ENCODE results near the gene STAT4.

STAT4 gene

DNA sequence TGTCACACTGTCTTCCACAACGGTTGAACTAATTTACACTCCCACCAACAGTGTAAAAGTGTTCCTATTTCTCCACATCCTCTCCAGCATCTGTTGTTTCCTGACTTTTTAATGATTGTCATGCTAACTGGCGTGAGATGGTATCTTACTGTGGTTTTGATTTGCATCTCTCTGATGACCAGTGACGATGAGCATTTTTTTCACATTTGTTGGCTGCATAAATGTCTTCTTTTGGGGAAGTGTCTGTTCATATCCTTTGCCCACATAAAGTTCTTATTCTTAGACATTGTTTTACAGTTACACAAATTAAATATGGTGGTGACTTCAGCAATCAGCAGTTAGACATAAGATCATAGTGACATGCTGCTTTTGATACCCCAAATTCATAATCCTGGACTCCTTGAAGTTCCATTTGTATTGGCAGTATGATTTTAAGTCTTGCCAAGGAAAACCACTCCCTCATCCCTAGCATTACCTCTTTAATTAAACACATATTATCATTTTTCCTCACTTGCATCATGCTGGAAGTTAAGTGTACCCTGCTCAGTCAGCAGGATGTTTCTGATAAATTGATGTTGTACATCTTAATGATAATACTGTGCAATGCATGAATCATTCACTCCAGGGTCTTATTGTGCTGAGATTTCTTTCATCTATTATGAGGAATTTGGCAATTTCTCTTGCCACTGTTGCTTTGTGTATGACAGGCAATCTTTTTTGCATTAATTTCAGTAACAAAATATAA lies 69.2 kb downstream of the STAT4 start:
- no peak for DNase-seq

DNA sequence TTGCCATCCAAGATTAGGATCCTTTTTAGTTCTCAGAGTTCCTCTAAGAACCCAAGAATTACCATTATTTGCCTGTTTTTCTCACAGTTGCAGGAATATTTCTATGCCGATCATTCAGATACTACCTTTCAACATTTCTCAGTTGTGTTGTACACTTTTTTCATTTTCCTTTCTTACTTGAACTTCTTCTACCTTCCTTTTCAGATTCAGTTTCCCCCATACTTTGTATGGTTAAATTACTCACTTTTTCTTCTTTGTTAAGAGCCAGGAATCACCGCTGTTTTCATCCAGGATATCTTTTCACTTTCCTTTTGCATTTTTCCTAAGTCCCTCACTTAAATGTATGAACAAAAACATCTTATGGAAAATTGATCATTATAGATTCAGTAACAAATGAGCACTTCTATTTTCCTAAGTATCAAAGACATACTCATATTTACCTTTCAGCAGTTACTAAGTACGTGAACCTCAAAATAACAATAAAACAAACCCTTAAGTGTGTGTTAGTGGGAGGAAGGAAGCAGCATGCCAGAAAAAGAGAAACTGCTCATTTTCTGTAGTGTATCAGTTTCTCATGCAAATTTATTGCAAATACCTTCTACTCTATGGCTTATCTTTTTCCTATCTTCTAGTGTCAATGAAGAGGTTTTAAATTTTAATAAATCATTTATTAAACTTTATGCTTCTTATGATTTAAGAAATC lies 72.5 kb downstream of the STAT4 start:
- DNase-seq: no peak

DNA sequence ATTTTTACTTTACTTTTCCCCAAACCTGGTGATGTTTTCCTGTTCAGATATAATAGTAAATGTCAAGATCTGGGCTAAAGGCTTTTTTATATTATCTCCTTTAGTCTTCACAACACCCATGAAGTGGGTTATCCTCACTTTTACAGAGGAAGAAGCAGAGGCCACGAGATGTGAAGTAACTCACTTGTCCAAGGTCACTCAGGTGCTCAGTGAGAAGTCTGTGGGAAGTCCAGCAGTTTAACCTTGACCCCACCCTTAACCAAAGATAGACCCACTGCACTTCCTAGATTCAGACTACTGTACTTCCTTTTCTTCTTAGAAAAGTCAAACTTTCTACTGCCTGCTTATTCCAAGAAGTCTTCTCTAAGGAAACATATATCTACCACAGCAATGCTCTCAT lies 80.5 kb downstream of the STAT4 start:
- DNase-seq: no peak

DNA sequence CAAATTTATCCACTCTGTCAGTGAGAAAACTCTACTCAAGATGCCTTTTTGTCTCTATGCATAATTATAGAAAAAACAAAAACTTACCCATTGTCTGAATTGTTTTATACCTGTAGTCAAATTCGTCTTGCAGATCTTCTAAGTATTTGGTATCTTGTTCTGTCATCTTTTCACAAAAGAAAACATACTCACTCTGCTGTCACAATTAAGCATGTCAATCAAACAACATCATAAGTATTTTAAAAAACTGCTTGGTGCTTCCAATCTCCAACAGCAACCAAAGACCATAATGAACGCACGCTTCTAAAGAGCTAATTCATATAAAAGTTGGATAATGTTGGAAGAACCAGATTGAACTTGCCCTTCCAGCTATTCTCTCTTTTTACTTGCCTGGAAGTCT lies 81.2 kb downstream of the STAT4 start:
- no peak for DNase-seq

DNA sequence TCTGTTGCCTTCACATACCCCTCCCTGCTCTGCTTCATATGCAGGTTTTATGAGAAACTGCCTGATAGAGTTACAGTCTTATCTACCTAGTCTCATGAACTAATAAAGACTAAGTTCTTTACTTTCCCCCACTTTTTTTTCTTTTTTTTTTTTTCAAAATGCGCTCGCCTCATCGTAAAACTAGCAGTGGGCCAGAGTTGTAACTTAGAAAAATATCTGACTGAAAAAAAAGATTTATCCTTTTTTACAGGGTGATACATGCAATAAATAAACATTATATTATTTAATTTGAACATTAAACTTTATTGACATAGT lies 83.9 kb downstream of the STAT4 start:
- DNase-seq: no peak

DNA sequence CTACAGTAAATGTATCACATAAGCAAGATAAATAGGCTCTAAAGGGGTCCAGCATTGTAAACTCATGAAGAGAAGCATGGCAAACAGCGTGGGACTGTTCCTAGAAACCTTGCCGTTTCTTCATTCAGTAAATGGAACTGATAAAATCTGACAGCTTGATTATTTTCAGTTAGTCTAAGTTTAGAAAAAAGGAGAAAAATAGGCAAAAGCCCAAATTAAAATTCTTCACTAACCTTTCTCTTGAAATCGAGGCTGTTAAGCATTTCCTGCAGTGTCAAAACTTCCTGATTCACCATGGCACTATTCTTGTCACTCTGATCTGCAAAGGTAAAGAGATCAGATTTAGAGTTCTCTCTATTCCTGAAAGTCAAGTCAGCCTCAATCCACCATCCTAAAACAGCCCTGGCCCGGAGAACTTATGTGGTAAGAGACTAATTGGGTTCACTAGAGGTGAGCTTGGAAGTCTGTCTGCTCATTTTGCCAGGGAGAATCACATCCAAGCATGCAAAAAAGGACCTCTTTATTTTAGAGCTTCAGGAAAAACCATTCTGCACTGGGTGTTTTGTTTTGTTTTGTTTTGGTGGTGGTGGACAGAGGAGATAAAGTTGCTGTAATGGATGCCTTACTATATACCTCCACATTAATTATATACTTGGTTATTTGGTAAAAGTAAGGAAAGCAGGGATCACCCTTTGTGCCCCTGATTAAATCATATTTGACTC lies 84.4 kb downstream of the STAT4 start:
- no peak for DNase-seq

DNA sequence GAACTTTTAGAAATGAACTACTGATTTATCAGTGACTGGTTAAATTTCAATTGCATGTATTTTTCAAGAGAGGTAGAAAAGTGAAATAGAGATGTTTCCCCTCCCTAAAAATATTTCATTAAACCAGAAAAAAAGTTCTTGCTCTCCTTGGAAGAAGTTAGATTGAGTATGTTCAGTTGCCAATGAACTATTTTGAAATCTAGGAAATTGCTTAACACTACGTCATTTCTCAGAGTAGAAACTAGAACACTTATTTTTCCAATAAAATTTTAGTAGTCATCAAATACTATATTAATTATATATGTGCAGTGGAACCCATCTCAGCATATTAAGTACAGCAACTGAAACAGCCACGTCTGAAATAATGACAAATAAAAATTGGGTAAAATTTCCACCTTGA lies 85.0 kb downstream of the STAT4 start:
- no peak for DNase-seq

DNA sequence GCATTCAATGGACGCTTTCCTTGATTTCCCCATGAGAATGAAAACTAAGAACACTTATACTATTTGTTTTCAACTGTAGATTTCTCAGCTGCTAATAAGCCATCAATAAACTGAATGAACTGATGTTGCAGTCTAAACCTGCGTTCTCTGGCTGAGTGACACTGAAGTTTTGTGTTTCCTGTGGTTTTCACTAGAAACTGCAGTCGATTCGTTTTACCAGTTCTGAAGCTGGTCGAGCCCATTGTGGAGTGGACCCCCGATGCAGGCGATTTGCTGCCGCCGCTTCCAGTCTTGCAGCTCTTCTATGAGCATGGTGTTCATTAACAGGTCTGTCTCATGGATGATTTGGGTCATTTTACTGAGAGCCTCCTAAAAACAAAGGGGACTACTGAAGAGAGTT lies 86.2 kb downstream of the STAT4 start:
- DNase-seq: peak; percentile 71

DNA sequence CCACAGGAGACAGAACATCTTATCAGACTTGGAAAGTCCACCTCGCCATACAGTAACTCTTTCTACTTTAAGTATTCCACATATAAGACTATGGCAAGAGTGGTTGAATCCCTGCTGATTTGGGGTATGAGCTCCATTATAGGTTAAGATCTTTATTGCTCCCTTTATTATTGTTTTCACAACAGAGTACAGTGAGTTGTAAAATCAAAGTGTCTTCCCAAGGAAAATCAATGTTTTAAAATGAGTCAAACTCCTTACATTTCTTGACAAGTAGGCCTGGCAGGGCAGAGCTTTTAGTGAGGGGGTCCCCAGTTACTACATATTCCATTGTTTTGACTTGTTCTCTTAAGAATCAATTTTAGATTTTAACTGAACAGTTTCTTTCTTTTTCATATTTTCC lies 87.2 kb downstream of the STAT4 start:
- DNase-seq: no peak

DNA sequence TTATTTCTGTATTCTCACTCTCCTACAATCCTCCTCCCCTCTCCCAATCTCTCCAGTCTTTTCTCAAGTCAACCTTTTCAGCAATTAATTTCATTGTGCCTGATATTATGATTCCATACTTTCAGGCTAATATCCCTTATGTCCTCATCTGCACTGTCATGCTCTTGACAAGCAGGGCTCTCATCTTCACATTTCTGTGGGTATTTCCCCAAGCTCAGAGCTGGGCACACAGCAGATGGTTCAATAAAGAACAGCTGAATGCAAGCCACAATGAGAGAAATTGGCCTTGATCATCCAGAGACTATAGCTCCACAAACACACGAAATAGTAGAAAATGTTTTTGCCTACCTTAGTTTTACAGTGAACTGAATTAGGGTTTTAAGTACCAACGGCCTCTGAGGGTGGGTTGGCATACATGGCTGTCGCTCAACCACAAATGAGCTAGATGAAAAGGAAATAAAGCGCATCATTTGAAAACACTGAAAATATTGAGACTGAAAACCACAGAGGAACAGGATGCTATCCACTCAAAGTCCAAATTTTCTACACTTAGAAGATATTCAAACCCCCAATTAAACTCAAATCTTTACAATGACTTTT lies 89.3 kb downstream of the STAT4 start:
- DNase-seq: no peak

DNA sequence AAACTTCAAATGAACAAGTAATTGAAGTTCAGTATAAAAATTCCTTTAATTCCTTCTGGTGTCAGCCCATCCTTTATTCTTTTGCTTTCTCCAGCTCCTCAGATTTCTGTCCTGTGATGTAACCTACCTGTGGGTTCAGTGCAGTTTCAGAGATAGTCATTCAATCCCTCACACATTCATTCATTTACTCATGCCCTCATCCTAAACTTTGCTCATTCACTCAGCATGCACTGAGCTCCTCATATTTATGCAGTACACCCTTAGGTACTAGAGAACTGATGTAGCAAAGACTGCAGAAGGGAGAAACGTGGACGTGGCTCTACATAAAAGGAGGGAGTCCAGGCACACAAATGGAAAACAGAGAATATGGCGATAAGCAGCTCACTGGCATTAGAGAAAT lies 91.5 kb downstream of the STAT4 start:
- no peak for DNase-seq

DNA sequence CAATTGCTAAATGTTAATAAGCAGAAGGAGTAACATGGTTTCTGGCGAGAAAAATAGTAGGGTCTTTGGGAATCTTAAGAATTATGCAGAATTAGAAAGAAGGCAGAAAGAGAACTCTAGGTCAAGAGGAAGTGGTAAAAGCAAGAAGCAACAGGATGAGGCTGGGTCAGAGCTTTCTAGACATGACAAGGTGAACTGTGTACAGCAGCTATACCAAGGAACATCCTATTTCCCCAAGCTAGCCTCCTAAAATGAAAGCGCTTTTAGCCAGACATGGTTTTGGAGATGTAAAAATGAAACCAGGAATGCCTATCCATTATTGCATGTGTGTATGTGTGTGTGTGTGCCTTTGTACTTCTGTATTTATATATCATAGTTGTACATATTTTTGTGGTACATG lies 94.6 kb downstream of the STAT4 start:
- DNase-seq: no peak

DNA sequence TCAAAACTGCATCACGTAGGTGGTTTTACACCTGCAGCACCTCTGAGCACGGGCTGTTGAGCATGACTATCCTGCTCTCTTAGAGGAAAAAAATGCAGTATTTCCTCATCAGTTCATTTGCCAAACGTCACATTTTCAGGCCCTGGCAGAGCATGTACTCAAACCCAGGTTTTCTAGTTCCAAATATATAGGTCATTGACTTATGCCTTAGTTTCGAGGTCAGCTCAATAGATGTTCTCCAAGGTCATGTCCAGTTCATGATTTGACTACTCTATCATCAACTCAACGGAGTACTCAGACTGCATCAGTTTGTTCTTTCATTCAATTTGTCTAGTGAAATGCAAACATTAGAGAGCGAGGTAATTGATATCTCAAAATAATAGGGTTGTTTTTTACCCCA lies 97.5 kb downstream of the STAT4 start:
- no peak for DNase-seq

DNA sequence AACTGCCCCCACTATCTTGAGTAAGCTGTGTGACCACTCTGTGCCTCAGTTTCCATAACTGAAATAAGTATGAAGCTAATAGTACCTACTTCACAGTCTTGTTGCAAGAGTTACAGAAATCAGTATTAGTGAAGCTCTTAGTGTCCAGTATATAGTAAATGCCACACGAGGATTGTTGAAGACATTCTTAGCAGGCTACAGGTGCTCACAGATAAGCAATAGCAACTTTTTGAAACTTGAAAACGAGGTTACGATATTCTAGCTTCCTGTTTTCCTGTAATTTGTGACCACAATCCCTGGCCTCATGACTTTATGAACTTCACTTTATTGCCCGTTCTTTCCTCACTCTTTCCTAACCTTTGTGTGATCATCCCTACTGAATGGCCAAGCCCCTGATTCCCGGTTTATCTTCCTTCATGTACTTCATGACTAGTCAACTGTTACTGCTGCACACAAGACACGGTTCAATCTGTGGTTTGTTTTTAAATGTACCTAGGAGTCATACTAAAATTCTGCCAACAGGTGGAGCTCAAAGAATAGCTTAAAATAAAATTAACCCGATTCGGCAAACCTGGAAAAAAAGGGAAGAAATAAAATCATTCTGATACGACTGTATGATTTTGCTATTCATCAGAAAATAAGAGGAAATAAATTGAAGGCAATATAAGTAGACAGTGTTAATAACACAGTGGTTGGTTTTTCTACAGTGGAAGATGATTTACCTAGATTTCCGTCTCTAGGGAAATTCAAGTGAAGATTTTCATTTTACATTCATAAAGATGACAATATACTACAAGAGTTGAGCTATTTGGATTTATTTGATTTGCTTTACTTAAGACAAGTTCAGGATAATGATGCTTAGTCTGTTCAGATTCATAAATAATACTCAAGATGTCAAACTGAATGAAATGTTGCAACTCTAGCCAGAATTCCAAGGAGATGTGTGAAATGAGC lies 98.7 kb downstream of the STAT4 start:
- DNase-seq: peak; percentile 67

DNA sequence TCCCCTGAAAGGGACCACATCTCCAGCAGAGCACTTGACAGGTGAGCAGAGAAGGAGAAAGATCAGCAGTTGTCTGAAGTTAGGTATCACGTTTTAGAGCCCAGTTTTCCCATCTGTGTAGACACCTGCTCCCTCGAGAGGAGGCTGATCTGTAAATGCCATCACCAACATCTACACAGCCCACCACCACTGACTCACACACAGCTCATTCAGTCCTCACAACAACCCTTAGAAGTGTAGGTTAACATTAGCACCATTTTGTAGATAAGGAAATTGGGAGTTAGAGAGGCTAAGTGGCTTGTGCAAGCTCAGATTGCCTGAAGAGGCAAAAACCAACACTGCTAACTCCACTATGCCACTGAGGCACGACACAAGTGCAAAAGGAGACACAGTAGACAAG lies 99.6 kb downstream of the STAT4 start:
- DNase-seq: no peak

DNA sequence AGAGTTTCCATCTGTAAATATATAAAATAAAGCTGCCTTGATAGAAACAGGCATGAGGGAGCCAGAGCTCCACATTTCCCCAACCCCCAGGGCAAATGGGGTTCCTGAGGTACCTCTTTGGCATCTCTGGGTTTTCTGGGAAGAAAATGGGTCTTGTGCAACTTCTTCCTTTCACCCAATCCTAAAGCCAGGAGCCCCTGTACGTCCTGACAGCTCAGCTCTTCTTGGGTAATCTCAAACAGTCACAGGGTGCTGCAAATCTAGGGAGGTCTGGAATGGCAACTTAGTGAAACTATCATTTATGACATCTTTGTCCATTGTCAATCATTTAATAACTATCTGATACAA lies 100.2 kb downstream of the STAT4 start:
- DNase-seq: no peak

DNA sequence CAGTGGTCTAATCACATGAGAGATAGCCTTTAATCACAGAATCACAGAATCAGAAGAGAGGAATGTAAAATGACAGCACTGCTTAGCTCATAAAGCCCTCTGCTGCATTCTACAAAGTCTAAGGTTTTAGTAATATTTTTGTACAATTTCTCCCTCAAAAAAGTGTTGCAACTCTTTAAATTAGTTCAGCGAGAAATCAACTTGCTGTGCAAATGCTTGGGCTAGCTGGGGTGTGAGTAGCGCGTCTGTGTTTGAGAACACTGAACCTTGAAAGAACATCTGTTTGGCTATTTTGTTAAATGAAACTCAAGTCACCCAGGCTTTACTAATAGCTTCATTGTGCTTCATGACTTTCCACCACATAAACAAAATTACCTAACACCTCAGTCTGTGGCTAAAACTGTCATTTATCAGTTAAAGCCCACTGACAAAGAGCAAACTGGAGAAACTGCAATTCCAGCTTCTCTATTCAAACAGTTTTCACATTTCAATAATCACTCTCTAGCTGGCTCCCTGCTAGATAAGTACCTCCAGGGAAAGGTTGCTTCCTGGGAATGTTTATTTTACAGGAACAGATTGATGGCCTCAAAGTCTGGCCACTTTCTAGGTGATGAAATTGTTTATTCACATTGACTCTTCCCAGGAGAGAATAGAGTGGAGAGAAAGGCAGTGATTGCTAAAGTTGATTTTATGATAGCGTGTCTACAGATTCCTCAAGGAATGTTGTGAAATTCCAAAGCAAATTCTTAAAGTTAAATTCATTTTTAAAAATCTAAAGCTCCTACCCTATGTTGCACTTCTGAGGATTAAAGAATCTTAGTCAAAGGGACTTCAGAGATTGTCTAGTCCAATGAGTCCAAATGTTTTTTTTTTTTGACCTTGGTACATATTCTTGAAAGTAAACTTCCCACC lies 100.8 kb downstream of the STAT4 start:
- no peak for DNase-seq

DNA sequence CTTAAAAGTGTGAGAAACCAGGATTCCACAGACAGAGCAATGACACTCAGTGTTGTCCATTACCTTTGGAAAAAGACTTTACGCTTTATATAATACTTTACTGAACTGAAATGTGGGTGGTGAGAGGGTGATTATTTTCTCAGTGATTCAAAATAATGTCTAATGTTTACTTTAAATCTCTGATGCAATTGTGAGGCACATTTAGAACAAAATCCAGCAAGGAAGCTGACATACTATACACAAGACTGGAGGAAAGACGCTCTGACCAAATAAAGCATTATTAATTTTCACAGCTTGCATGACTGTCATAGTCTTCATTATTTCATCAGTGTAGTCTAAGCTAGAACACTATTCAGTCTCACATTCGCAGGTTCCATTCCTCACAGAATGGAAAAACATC lies 102.7 kb downstream of the STAT4 start:
- no peak for DNase-seq

DNA sequence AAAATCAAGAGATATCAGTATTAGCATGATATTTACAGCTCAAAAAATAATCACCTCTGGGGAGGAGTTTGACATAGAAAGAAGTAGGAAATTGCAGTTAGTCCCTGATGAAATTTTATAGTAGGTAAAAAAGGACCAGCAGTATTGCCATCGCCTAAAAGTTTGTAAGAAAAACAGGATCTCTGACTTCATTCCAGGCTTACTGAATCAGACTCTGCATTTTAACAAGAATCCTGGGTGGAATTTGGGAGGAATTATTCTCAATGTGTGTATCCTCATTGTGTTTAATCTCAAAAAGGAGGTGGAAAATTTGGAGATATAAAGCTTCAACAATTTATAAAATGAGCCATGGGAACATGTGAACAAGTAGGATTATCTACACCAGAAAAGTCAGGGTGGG lies 105.7 kb downstream of the STAT4 start:
- no peak for DNase-seq

DNA sequence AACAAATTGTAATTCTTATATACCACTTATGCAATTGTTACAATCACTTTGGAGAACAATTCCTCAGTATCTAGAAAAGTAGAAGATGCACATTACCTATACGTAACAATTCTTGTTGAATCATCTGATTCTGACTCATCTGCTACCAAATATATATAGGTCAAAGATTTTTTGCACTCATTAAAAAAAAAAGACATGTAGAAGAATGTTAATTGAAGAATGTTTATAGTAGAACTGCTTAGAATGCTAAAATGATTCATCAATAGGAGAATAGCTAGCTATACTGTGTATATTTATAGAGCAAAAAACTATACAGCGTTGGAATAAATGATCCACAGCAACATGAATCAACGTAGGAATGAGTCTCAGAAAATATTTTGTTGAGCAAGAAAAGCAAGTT lies 107.4 kb downstream of the STAT4 start:
- no peak for DNase-seq

DNA sequence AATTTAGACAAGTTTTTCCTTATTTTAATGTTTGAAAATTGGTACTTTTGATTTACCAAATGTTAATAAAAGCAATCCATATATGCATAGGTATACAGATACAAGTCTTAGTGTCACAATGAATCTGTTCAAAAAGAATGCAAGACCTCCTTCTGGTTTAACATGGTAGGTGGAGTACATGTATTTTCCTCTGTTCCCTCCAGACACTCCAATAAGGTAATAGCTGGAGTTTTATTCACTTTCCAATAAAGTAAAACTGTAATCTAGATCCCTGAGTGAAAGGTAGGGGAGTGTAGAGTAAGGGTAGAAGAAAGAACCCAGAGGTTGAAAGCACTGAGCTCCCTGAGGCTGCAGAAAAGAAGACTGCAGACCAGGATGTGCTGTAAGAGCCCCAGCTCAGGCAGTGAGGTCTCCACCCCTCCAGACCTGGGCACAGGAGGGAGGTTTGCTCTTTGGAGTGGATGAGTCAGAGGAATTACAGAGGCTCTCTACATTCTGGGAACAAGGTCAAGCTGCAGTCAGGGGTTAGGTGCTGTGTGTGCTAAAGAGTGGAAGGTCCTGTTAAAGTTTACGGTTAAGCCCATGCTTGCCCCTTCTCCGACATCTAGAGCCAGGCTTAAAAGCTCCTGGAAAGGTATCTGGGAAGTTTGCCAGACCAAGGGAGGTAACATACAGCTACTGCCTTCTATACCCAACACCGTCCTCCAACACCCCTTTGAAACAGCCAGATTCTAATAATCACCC lies 109.2 kb downstream of the STAT4 start:
- DNase-seq: no peak
